HUDEP-2 (cell line): Measurements from ENCODE around the gene CCDC181.

Source experiments
- DNase-seq, 76 experiments: peaks; one replicate each; lab custom pipeline; 2025; ENCODE audit not compliant: unreplicated experiment in 76 of 76; lab: John Stamatoyannopoulos, UW

The CCDC181 gene

GRCh38 chr1:169427081-169427641, at the start of gene CCDC181:
TSS of gene CCDC181 (minus strand) at chr1:169427474. CDS start at chr1:169424927, 2,547 bp downstream.
- DNase-seq, result no peak

GRCh38 chr1:169475806-169476387, 48.6 kb upstream of the CCDC181 start:
- no peak for DNase-seq

DNA sequence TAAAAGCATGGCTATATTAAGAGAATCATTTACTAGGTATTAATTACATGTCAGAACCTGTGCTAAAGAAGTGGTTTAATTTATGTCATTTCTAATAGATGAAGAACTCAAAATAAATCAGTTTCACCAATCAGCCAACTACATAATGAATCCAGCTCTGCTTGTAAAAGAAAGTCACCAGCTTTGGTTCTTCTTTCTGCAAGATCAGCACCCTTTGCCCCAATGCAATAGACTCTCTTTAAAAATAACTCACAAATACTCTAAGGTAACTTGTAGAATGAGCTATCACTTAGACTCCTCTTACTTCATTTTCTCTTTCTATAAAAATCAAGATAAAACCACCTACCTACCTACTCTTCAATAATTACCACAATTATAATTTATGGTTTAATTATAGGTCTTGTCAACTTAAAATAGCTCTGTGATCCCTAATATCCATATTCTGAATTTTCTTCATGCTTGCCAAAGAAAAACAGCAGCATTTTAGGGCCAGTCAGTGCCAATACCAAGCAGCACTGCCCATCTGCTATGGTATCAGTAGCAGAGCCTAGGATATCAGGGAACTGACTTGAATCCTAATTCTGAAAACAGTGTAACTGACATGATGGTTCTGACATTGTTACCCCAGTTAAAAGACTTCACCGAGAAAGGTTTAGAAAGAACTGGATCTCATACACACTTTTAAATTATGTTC, 47.2 kb upstream of the CCDC181 start:
- no peak for DNase-seq

DNA sequence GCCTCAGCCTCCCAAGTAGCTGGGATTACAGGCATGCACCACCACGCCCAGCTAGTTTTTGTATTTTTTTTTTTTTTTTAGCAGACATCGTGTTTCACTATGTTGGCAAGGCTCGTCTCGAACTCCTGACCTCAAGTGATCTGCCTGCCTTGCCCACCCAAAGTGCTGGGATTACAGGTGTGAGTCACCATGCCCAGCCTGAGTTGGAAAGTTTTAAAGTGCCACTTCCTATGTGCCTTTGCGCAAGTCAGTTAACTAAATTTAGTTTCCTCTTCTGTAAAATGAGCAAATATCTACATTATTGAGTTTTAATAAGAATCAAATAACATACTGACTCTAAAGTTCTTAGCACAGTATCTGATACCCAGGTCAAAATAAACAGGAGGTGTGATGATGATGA, 46.1 kb upstream of the CCDC181 start:
- DNase-seq, result no peak

DNA sequence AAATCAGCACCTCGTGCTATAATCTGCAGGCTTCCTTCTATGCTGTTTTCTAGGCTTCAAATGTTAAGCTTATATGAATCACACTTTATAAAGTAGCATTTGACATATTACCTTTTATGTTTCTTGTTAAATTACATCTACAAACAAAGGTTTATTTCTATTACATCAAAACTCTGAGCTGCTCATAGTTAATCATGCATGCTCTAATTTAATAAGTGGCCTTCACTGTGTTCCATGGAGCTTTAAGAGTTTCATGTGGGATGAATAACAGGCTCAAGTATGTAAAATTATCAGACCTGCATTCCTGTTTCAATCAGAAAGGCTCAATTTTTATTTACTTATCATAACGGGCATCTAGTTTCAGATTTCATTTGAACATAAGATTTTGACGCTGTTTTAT, 45.5 kb upstream of the CCDC181 start:
- DNase-seq, result no peak

GRCh38 chr1:169468982-169469381, 41.7 kb upstream of the CCDC181 start:
- DNase-seq, result no peak

DNA sequence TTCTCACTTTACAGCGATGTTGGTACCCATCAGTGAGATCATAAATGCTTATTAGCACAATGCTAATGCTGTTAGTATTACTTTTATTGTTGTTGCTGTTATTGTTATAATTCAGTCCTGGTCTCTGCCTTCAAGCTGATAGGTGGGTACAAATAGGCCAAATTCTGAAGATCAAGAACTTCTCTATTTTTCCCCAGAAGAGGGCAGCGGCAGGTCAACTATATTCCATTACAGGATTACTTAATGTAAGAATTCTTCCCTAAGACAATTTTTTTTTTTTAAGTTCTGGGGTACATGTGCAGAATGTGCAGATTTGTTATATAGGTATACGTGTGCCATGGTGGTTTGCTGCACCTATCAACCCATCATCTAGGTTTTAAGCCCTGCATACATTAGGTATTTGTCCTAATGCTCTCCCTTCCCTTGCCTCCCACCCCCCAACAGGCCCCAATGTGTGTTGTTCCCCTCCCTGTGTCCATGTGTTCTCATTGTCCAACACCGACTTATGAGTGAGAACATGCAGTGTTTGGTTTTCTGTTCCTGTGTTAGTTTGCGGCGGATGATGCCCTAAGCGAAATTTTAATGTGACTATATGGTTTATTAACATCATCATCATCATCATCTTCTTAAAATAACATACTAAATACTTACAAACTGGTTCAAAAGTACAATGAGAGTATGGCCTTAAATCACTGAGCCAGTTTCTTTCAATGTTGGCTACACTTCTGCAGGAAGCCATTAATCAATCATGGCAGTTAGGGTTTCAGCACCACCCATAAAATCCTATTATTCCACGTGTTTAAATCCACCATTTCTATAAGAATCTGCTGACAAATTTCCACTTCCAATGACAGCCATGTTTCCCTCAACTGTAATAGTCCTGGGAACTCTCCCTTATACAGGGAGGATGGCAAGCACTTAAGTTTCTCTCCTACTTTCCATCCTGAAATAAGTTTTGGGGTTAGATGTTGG, 39.3 kb upstream of the CCDC181 start:
- peak in 8 of 76 experiments; percentile 1 to 27 (median 17) for DNase-seq

DNA sequence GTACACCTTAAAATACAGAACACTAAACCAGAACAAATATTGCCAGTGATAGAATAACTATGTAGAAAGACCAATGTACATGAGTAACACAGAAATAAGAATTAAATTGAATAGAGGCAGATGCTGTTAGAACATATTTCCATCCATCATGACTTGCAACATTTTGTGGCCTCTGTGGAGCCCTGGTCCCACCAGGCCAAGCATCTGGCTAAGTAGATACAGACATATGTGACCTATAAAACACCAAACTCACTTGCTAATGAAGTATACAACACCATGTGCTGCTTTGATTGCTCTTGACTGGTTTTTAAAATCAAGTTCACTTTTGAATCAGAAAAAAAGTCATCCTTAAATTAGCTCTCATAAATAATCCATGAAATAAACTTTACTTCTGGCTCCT, 38.0 kb upstream of the CCDC181 start:
- no peak for DNase-seq

DNA sequence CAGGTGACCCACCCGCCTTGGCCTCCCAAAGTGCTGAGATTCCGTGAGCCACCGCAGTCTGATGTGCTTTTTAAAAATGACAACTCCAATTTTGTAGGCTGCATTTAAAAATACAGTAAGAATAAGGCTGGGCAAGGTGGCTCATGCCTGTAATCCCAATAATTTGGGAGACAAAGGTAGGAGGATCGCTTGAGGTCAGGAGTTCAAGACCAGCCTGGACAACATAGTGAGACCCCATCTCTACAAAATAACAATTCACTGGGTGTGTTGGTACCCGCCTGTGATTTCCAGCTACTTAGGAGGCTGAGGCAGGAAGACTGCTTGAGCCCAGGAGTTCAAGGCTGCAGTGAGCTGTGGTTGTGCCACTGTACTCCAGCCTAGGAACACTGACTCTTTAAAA, 35.1 kb upstream of the CCDC181 start:
- no peak for DNase-seq

GRCh38 chr1:169461390-169462000, 34.2 kb upstream of the CCDC181 start:
- DNase-seq, result no peak

- DNase-seq, result peak in 1 of 76 experiments; percentile 12
These were observed 33.0 kb upstream of the CCDC181 start for GRCh38 chr1:169460191-169460833.

- DNase-seq, result no peak
These were observed 30.2 kb upstream of the CCDC181 start for GRCh38 chr1:169457443-169457842.

GRCh38 chr1:169456029-169456428, 28.8 kb upstream of the CCDC181 start:
- no peak for DNase-seq

DNA sequence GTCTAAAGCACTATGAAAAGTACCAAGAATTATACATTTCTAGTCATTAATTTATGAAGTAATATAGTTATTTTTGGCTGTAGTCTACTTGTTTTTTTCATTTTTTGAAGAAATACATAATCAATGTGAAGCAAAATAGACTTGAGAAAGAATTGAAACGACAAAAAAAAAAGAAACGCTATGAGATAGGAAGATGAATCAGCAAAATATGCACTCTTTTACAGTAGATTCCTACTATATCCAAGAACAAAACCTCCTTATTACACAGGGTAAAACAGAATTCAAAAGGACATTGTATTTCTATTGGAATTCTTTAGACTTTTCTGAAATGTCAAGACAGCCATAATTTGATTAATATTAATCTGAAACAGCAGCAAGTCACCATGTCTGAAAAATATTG, 25.6 kb upstream of the CCDC181 start:
- DNase-seq, result no peak

- DNase-seq, result no peak
These were observed 24.0 kb upstream of the CCDC181 start for GRCh38 chr1:169451218-169451824.

DNA sequence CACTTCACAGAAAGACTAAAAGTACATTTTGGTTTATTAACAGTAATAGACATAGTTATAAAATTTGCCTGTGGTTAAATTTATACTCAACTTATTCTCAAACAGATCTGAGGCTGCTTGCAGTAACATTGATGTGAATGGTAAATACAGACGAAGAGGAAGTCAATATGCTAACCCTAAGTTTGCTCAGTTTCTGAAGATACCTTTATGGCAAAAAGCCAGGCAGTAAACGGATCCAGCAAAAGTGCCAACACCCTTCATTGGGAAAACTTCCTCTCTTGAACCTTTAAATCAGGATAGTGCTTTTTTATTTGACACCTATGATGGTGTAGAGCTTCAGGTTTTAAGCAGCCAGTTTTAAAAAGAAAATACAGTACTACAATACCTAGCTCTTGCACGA, 16.6 kb upstream of the CCDC181 start:
- DNase-seq, result no peak

DNA sequence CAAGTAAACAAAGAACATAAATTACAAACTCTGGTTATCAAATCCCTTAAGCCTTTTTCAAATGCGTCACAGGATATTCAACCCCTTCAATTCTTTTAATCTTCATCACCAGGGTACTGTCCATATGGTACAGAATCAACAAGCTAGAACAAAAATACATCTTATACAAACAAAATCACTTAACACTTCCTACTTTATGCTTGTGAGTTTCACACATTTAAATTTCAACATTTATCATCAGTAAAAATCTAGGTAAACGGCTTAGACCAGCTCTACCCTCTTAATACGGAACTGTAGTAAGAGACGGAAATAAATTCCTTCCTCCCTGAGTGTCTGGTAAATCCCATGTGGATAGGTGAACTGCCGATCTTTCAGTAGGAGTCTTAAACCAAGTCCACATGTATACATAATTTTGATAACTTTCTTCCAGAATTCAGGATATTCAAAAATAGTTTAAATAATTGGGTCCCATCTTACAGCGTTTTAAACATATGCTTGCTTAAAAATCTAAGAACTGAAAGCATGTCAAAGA, 1.0 kb downstream of the CCDC181 start:
- no peak for DNase-seq

- DNase-seq, result no peak
These were observed 6.0 kb downstream of the CCDC181 start for GRCh38 chr1:169421309-169421708.

GRCh38 chr1:169414952-169415351, 12.3 kb downstream of the CCDC181 start:
- DNase-seq, result no peak
